HG03354 (cell line): ENCODE data around the gene AMZ1.

Source experiments
- ATAC-seq: cut with Tn5 transposase; IDR thresholded peaks from one replicate; pipeline ENCODE4 v1.9.1; 2021; ENCODE audit warnings: mild to moderate bottlenecking; ENCODE audit not compliant: unreplicated experiment, poor library complexity, severe bottlenecking

Gene AMZ1

GRCh38 chr7:2650451-2650850 lies 37.6 kb upstream of the AMZ1 start:
- no peak for ATAC-seq

GRCh38 chr7:2651336-2651735 lies 36.7 kb upstream of the AMZ1 start:
- ATAC-seq = no peak

- ATAC-seq = no peak
Measured at GRCh38 chr7:2651847-2652735, 35.9 kb upstream of the AMZ1 start.

- no peak for ATAC-seq
Measured at GRCh38 chr7:2652736-2653060, 35.3 kb upstream of the AMZ1 start.

- ATAC-seq = no peak
Measured at GRCh38 chr7:2654059-2654458, 33.9 kb upstream of the AMZ1 start.

GRCh38 chr7:2655870-2656614 lies 32.0 kb upstream of the AMZ1 start:
- no peak for ATAC-seq

GRCh38 chr7:2657208-2657607 lies 30.8 kb upstream of the AMZ1 start:
- ATAC-seq = no peak

GRCh38 chr7:2657920-2658671 lies 29.9 kb upstream of the AMZ1 start:
- no peak for ATAC-seq

- no peak for ATAC-seq
Measured at GRCh38 chr7:2658941-2659340, 29.1 kb upstream of the AMZ1 start.

GRCh38 chr7:2659556-2660358 lies 28.2 kb upstream of the AMZ1 start:
- no peak for ATAC-seq

GRCh38 chr7:2660359-2661095 lies 27.5 kb upstream of the AMZ1 start:
- ATAC-seq = no peak

- ATAC-seq = no peak
Measured at GRCh38 chr7:2661096-2661449, 26.9 kb upstream of the AMZ1 start.

- no peak for ATAC-seq
Measured at GRCh38 chr7:2661602-2662272, 26.3 kb upstream of the AMZ1 start.

- ATAC-seq = no peak
Measured at GRCh38 chr7:2662273-2663120, 25.5 kb upstream of the AMZ1 start.

GRCh38 chr7:2663121-2663886 lies 24.7 kb upstream of the AMZ1 start:
- ATAC-seq = no peak

- no peak for ATAC-seq
Measured at GRCh38 chr7:2663960-2664359, 24.0 kb upstream of the AMZ1 start.

- no peak for ATAC-seq
Measured at GRCh38 chr7:2665359-2665791, 22.6 kb upstream of the AMZ1 start.
